GM12878 (cell line): ENCODE measurements around the gene NCKAP5. TPM values are rescaled to one million over a fixed set of nuclear protein-coding genes. Genes with fewer than 3 reads are reported as not detected.
A peak's percentile ranks its signal among the peaks of the same experiment; 100 is the strongest.

ENCODE experiments used
- ATAC-seq: fragments of 200-7000 bp; cut with Tn5 transposase; 3 replicates; pipeline ENCODE4 v1.9.1; 2020; ENCODE audit warnings: mild to moderate bottlenecking, moderate library complexity
- BruUV-seq: library from RNA; stranded (reverse); fragments of 400-500 nt; replicated peaks from 2 replicates; lab custom pipeline; 2021; lab: Mats Ljungman, UMichigan
- CTCF ChIA-PET: fragments of 300-600 bp; sonication (Branson Sonifier 250); formaldehyde crosslinking; extraction: SDS; loops from one replicate; lab custom pipeline; 2021; ENCODE audit warnings: inconsistent platforms; lab: Yijun Ruan, JAX
- POLR2A ChIA-PET: fragments of 350-600 bp; formaldehyde crosslinking; extraction: SDS; loops from one replicate; lab custom pipeline; 2021; ENCODE audit warnings: inconsistent platforms; lab: Charles Lee
- RAD21 ChIA-PET: fragments of 300-600 bp; sonication (Branson Sonifier 250); formaldehyde crosslinking; loops from one replicate; lab custom pipeline; 2023; ENCODE audit warnings: antibody characterized with exemption; ENCODE audit not compliant: unreplicated experiment; lab: Charles Lee
- SMC1A ChIA-PET: fragments of 300-600 bp; sonication (Branson Sonifier 250); formaldehyde crosslinking; loops from one replicate; lab custom pipeline; 2023; ENCODE audit not compliant: unreplicated experiment, uncharacterized antibody; lab: Charles Lee
- DNase-seq: peaks from one replicate; pipeline ENCODE4 v3.0.0-alpha.2; 2011; ENCODE audit warnings: low read depth, low spot score
- FAIRE-seq: peaks from 3 replicates; lab custom pipeline; 2011; peaks lifted over from hg19 to GRCh38; lab: Jason Lieb, UNC
- H2AFZ ChIP-seq: 2 replicates; pipeline ENCODE4 v1.6.0; 2011; ENCODE audit warnings: low read depth, low read length, control low read depth; ENCODE audit not compliant: control insufficient read depth
- H3K27ac ChIP-seq: 2 replicates; pipeline ENCODE4 v1.5.1; 2011; ENCODE audit warnings: control low read depth; ENCODE audit not compliant: control insufficient read depth, insufficient read depth
- H3K27me3 ChIP-seq, 2 experiments: replicated peaks in 1 of 2; 2 replicates each; pipeline versions ENCODE4 v1.6.0 to v1.6.1; 2011; ENCODE audit warnings: low read length in 1 of 2; ENCODE audit not compliant: control insufficient read depth in 2 of 2, insufficient read depth in 2 of 2
- H3K36me3 ChIP-seq, 2 experiments: 2 replicates each; pipeline ENCODE4 v1.5.1; 2011; ENCODE audit warnings: low read length in 1 of 2; ENCODE audit not compliant: control insufficient read depth in 2 of 2, insufficient read depth in 2 of 2
- H3K4me1 ChIP-seq: 2 replicates; pipeline ENCODE4 v1.6.1; 2011; ENCODE audit warnings: mild to moderate bottlenecking, low read length, moderate library complexity, mixed read lengths; ENCODE audit not compliant: control insufficient read depth, insufficient read depth
- H3K4me2 ChIP-seq: 2 replicates; pipeline ENCODE4 v1.6.0; 2011; ENCODE audit warnings: control low read depth; ENCODE audit not compliant: control insufficient read depth, insufficient read depth
- H3K4me3 ChIP-seq: fragments of 200-600 bp; sonication (generic); 2 replicates; pipeline ENCODE4 v1.5.1; 2016
- H3K79me2 ChIP-seq: 2 replicates; pipeline ENCODE4 v1.6.0; 2011; ENCODE audit warnings: low read length; ENCODE audit not compliant: control insufficient read depth, insufficient read depth
- H3K9ac ChIP-seq: 2 replicates; pipeline ENCODE4 v1.8.0; 2011; ENCODE audit warnings: low read length, control low read depth, mixed read lengths; ENCODE audit not compliant: control insufficient read depth, insufficient read depth
- H3K9me3 ChIP-seq: replicated peaks from 3 replicates; pipeline ENCODE4 v1.5.1; 2011; ENCODE audit warnings: mild to moderate bottlenecking, low read length; ENCODE audit not compliant: control insufficient read depth, insufficient read depth
- H4K20me1 ChIP-seq: 2 replicates; pipeline ENCODE4 v1.6.0; 2011; ENCODE audit not compliant: control insufficient read depth, insufficient read depth
- BHLHE40 ChIP-seq, 2 experiments: fragments of 450-650 bp in 1 of 2; IDR thresholded peaks; 2 replicates each; pipeline ENCODE4 v1.6.1; 2011 to 2017; ENCODE audit warnings: low read depth in 2 of 2, borderline replicate concordance in 1 of 2, improper control_type of control experiment in 1 of 2, low read length in 1 of 2, mild to moderate bottlenecking in 1 of 2
- DPF2 ChIP-seq: fragments of 450-650 bp; IDR thresholded peaks from 2 replicates; pipeline ENCODE4 v1.6.1; 2017; ENCODE audit warnings: mild to moderate bottlenecking
- NFYB ChIP-seq: IDR thresholded peaks from 2 replicates; pipeline ENCODE4 v1.6.1; 2011; ENCODE audit warnings: low read depth, mild to moderate bottlenecking, low read length, improper control_type of control experiment, moderate library complexity; ENCODE audit not compliant: insufficient read depth
- NR2F1 ChIP-seq: fragments of 450-650 bp; conservative IDR thresholded peaks from 2 replicates; pipeline ENCODE4 v1.6.1; 2017; ENCODE audit warnings: mild to moderate bottlenecking
- TAF1 ChIP-seq: IDR thresholded peaks from 2 replicates; pipeline ENCODE4 v1.6.1; 2011; ENCODE audit warnings: mild to moderate bottlenecking, low read depth, low read length, borderline replicate concordance
- WGBS: methylation state at CpG from one replicate; pipeline ENCODE4 v1.1.6; 2016; ENCODE audit warnings: low lambda C conversion rate; ENCODE audit not compliant: insufficient replicate concordance, insufficient coverage; ENCODE audit errors: missing lambda C conversion rate; 5-methylcytosine and 5-hydroxymethylcytosine counted together
- in situ Hi-C: fragments of 300-500 bp; cut with MboI; formaldehyde crosslinking; loops from 9 replicates; pipeline ENCODE4 v1.14.3; 2018; ENCODE audit warnings: mixed read lengths
- intact Hi-C: fragments of 100-400 bp; cut with micrococcal nuclease; formaldehyde crosslinking; loops from one replicate; pipeline ENCODE4 v1.14.2; 2022; ENCODE audit not compliant: unreplicated experiment
- polyA plus RNA-seq, 11 experiments: library from polyadenylated mRNA; depleted of rRNA in 4 of 11; unstranded in 6 of 11; stranded (reverse) in 5 of 11; fragments of >200 nt; fragmentation: Nextera tagmentation in 4 of 11; fragmentation: Illumina TruSeq in 1 of 11; extraction: Ambion mirVana in 4 of 11; extraction: Trizol in 1 of 11; gene quantifications; 1 replicate in 1 of 11; 2 replicates in 10 of 11; pipeline versions ENCODE4 v1.2.1 to v1.2.3, GENCODE V29; 2011 to 2016; ENCODE audit warnings: inconsistent platforms in 2 of 11, missing spikeins in 2 of 11, low read depth in 1 of 11
- total RNA-seq, 4 experiments: library from RNA; depleted of rRNA in 3 of 4; stranded (reverse); fragments of >200 nt in 3 of 4; fragmentation: Illumina TruSeq in 1 of 4; extraction: Trizol in 1 of 4; gene quantifications; 2 replicates each; pipeline versions ENCODE4 v1.2.1 to v1.2.3, GENCODE V29; 2013 to 2021
- TF ChIP-seq, protein P1 (sequence below): fragments of 450-650 bp; IDR thresholded peaks from 2 replicates; pipeline ENCODE4 v1.6.1; 2017; ENCODE audit warnings: mild to moderate bottlenecking, moderate library complexity

Gene NCKAP5
- total and polyA plus RNA-seq, 10 of the 15 experiments (the other 5 are each of a cell fraction or from before 2014, with no cell fraction given): 0.06 to 0.44 (median 0.16) TPM

GRCh38 chr2:132949108-132949507, 619.2 kb downstream of the NCKAP5 start:
- TF ChIP-seq BHLHE40 (IDR thresholded peaks at IDR 0.05; ENCODE audit: borderline replicate concordance in 1 of 2, low read depth in 2 of 2, low read length in 1 of 2) (peak in 1 of 2 experiments; percentile 39; a peak in 1 of 4 replicates), NR2F1 (peak; percentile 40; the same call in 1 of the 2 replicates), TAF1 (no peak), DPF2 (0 out of 2 replicates have a peak, but pooled peaks have one; percentile 20), NFYB (no peak)
- TF ChIP-seq, protein P1, sequence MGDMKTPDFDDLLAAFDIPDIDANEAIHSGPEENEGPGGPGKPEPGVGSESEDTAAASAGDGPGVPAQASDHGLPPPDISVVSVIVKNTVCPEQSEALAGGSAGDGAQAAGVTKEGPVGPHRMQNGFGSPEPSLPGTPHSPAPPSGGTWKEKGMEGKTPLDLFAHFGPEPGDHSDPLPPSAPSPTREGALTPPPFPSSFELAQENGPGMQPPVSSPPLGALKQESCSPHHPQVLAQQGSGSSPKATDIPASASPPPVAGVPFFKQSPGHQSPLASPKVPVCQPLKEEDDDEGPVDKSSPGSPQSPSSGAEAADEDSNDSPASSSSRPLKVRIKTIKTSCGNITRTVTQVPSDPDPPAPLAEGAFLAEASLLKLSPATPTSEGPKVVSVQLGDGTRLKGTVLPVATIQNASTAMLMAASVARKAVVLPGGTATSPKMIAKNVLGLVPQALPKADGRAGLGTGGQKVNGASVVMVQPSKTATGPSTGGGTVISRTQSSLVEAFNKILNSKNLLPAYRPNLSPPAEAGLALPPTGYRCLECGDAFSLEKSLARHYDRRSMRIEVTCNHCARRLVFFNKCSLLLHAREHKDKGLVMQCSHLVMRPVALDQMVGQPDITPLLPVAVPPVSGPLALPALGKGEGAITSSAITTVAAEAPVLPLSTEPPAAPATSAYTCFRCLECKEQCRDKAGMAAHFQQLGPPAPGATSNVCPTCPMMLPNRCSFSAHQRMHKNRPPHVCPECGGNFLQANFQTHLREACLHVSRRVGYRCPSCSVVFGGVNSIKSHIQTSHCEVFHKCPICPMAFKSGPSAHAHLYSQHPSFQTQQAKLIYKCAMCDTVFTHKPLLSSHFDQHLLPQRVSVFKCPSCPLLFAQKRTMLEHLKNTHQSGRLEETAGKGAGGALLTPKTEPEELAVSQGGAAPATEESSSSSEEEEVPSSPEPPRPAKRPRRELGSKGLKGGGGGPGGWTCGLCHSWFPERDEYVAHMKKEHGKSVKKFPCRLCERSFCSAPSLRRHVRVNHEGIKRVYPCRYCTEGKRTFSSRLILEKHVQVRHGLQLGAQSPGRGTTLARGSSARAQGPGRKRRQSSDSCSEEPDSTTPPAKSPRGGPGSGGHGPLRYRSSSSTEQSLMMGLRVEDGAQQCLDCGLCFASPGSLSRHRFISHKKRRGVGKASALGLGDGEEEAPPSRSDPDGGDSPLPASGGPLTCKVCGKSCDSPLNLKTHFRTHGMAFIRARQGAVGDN: peak; percentile 29; the same call in 1 of the 2 replicates
- Histone ChIP-seq H3K36me3 (no peaks in the 10 kb centered on the region), H2AFZ (no peak overlapping the region), H3K4me1 (no peaks in the 10 kb centered on the region), H3K27ac (no peak overlapping the region), H3K4me2 (no peak overlapping the region), H3K27me3 (no peaks in the 10 kb centered on the region), H4K20me1 (no peaks in the 10 kb centered on the region), H3K4me3 (no peak overlapping the region), H3K9me3 (no peaks in the 10 kb centered on the region), H3K9ac (no peak overlapping the region), H3K79me2 (no peaks in the 10 kb centered on the region)
- no peak for FAIRE-seq
- RAD21 ChIA-PET: interaction anchor here (0.9 to 1.3 kb wide), 3 partner anchors 12 to 29 kb away, joined by 3 to 4 read pairs (median 3); no protein-coding TSS in a partner anchor
- 0% methylated on average over 3 of the region's 3 CpGs for WGBS
- DNase-seq: no peak
- ATAC-seq: peak; percentile 69
- SMC1A ChIA-PET: interaction anchor here (0.7 to 12.0 kb wide), 6 partner anchors 9 to 53 kb away, joined by 3 to 211 read pairs (median 4); no protein-coding TSS in a partner anchor
- BruUV-seq: no TSS peak
- POLR2A ChIA-PET: interaction anchor here (0.7 kb wide), 1 partner anchor 16 kb away, joined by 4 read pairs; no protein-coding TSS in a partner anchor
- intact Hi-C loops (no loop called here), in situ Hi-C loops (no loop called here)
- CTCF ChIA-PET: interaction anchor here (1.0 kb wide), 1 partner anchor 201 kb away, joined by 3 read pairs; no protein-coding TSS in a partner anchor
